Keratinocyte (primary cell): ENCODE measurements around the gene SGMS2.

Source experiments
- CTCF ChIP-seq, 3 experiments: IDR thresholded peaks in 1 of 3; conservative IDR thresholded peaks in 1 of 3; optimal IDR thresholded peaks in 1 of 3; 2 replicates in 2 of 3; 3 replicates in 1 of 3; pipeline versions ENCODE3 to v1.5.1; 2011; ENCODE audit warnings: low read length in 3 of 3, mild to moderate bottlenecking in 3 of 3, moderate library complexity in 2 of 3, control low read depth in 1 of 3, inconsistent platforms in 1 of 3; ENCODE audit not compliant: insufficient read depth in 2 of 3; ENCODE audit errors: extremely low read depth in 1 of 3
- EZH2 ChIP-seq: IDR thresholded peaks from one replicate; pipeline ENCODE4 v1.6.1; 2012; ENCODE audit warnings: inconsistent platforms, mild to moderate bottlenecking, low read length, moderate library complexity

GRCh38 chr4:107870236-107870635 is 45.5 kb downstream of the SGMS2 start:
- TF ChIP-seq CTCF (optimal IDR thresholded peaks at IDR 0.05 in 1 of 3, IDR thresholded peaks at IDR 0.05 in 1 of 3, conservative IDR thresholded peaks at IDR 0.05 in 1 of 3; ENCODE audit: extremely low read depth in 1 of 3, insufficient read depth in 2 of 3, low read length in 3 of 3) (no peak), EZH2 (no peak)
